H1 (cell line): Measurements from ENCODE around the gene ZXDA. TPM values are rescaled to one million over a fixed set of nuclear protein-coding genes. Genes with fewer than 3 reads are reported as not detected.

Source experiments
- CTCF ChIA-PET: fragments of 300-600 bp; sonication (Branson Sonifier 250); formaldehyde crosslinking; loops from one replicate; lab custom pipeline; 2021; ENCODE audit not compliant: partially characterized antibody; lab: Charles Lee
- POLR2A ChIA-PET: fragments of 300-600 bp; sonication (Branson Sonifier 250); formaldehyde crosslinking; loops from one replicate; lab custom pipeline; 2021; ENCODE audit warnings: inconsistent platforms; ENCODE audit not compliant: partially characterized antibody; lab: Charles Lee
- DNase-seq, 2 experiments: peaks; one replicate each; pipeline versions ENCODE4 v3.0.0 to v3.0.0-alpha.2; 2010 to 2022; ENCODE audit warnings: low spot score in 2 of 2, low read depth in 1 of 2, mixed read lengths in 1 of 2
- FAIRE-seq: peaks from 2 replicates; lab custom pipeline; 2011; peaks lifted over from hg19 to GRCh38; lab: Jason Lieb, UNC
- H2AFZ ChIP-seq: 2 replicates; pipeline ENCODE4 v1.8.1; 2012; ENCODE audit warnings: low read length, inconsistent platforms
- H2AK5ac ChIP-seq: 2 replicates; pipeline ENCODE4 v1.6.1; 2013; ENCODE audit warnings: low read depth, low read length
- H2BK120ac ChIP-seq: replicated peaks from 2 replicates; pipeline ENCODE3; 2013; ENCODE audit warnings: low read depth, low read length, inconsistent platforms
- H2BK12ac ChIP-seq: 2 replicates; pipeline ENCODE4 v1.6.1; 2013; ENCODE audit warnings: low read depth, low read length
- H2BK15ac ChIP-seq: 2 replicates; pipeline ENCODE4 v1.6.1; 2013; ENCODE audit warnings: low read length
- H2BK20ac ChIP-seq: 2 replicates; pipeline ENCODE4 v1.6.1; 2013; ENCODE audit warnings: low read length
- H2BK5ac ChIP-seq: 2 replicates; pipeline ENCODE4 v1.6.1; 2013; ENCODE audit warnings: low read depth, low read length
- H3K14ac ChIP-seq: 2 replicates; pipeline ENCODE4 v1.6.1; 2013; ENCODE audit warnings: inconsistent platforms; ENCODE audit not compliant: insufficient read length
- H3K18ac ChIP-seq: 2 replicates; pipeline ENCODE4 v1.6.1; 2013; ENCODE audit warnings: low read length; ENCODE audit errors: extremely low read depth
- H3K23ac ChIP-seq: 2 replicates; pipeline ENCODE4 v1.6.1; 2013; ENCODE audit warnings: inconsistent platforms; ENCODE audit not compliant: insufficient read length
- H3K23me2 ChIP-seq: 2 replicates; pipeline ENCODE4 v1.6.1; 2013; ENCODE audit warnings: low read depth, low read length
- H3K27ac ChIP-seq: 2 replicates; pipeline ENCODE4 v1.6.1; 2011; ENCODE audit warnings: low read depth, low read length, inconsistent platforms
- H3K27me3 ChIP-seq, 4 experiments: replicated peaks in 1 of 4; 1 replicate in 1 of 4; 2 replicates in 3 of 4; pipeline versions ENCODE4 v1.6.1 to v1.8.1; 2011 to 2013; ENCODE audit warnings: low read length in 3 of 4, mild to moderate bottlenecking in 3 of 4, inconsistent platforms in 2 of 4, mixed read lengths in 2 of 4, moderate library complexity in 1 of 4; ENCODE audit not compliant: control insufficient read depth in 3 of 4, insufficient read depth in 3 of 4; ENCODE audit errors: extremely low read depth in 1 of 4
- H3K36me3 ChIP-seq, 4 experiments: 2 replicates each; pipeline versions ENCODE4 v1.6.1 to v1.8.1; 2011 to 2013; ENCODE audit warnings: mild to moderate bottlenecking in 4 of 4, low read length in 3 of 4, moderate library complexity in 2 of 4, control low read depth in 1 of 4, inconsistent platforms in 1 of 4; ENCODE audit not compliant: insufficient read depth in 4 of 4, control insufficient read depth in 2 of 4
- H3K4ac ChIP-seq: replicated peaks from 2 replicates; pipeline ENCODE3; 2013; ENCODE audit warnings: low read length, low read depth, mixed read lengths, inconsistent platforms; ENCODE audit not compliant: insufficient read length
- H3K4me1 ChIP-seq, 4 experiments: replicated peaks in 1 of 4; 1 replicate in 1 of 4; 2 replicates in 3 of 4; pipeline versions ENCODE4 v1.6.1 to v1.8.1; 2011 to 2013; ENCODE audit warnings: low read length in 3 of 4, inconsistent platforms in 2 of 4, mixed read lengths in 1 of 4; ENCODE audit not compliant: insufficient read depth in 4 of 4, control insufficient read depth in 3 of 4
- H3K4me2 ChIP-seq, 2 experiments: 2 replicates each; pipeline versions ENCODE4 v1.6.1 to v1.8.1; 2011 to 2013; ENCODE audit warnings: low read depth in 2 of 2, low read length in 2 of 2, control low read depth in 1 of 2, inconsistent platforms in 1 of 2, mild to moderate bottlenecking in 1 of 2; ENCODE audit not compliant: insufficient read depth in 1 of 2
- H3K4me3 ChIP-seq, 4 experiments: fragments of 200-600, 300-600 bp in 1 of 4; sonication (generic), shearing (Covaris generic), sonication (Bioruptor Twin) in 1 of 4; 2 replicates each; pipeline versions ENCODE4 v1.5.1 to v1.8.1; 2011 to 2016; ENCODE audit warnings: low read length in 4 of 4, low read depth in 3 of 4, control low read depth in 2 of 4, inconsistent platforms in 2 of 4, mild to moderate bottlenecking in 2 of 4, mixed read lengths in 1 of 4, moderate library complexity in 1 of 4; ENCODE audit not compliant: insufficient read depth in 2 of 4; ENCODE audit errors: extremely low read depth in 1 of 4
- H3K56ac ChIP-seq: replicated peaks from 2 replicates; pipeline ENCODE3; 2013; ENCODE audit warnings: low read depth, mild to moderate bottlenecking, mixed read lengths, low read length, inconsistent platforms; ENCODE audit not compliant: insufficient read length
- H3K79me1 ChIP-seq: 2 replicates; pipeline ENCODE4 v1.6.1; 2013; ENCODE audit warnings: low read depth, low read length, control low read depth
- H3K79me2 ChIP-seq, 2 experiments: 2 replicates each; pipeline versions ENCODE4 v1.6.1 to v1.8.1; 2012 to 2013; ENCODE audit warnings: low read length in 2 of 2, mild to moderate bottlenecking in 2 of 2, inconsistent platforms in 1 of 2; ENCODE audit not compliant: insufficient read depth in 2 of 2, control insufficient read depth in 1 of 2
- H3K9ac ChIP-seq, 4 experiments: replicated peaks in 1 of 4; 1 replicate in 1 of 4; 2 replicates in 3 of 4; pipeline versions ENCODE4 v1.6.1 to v1.8.1; 2011 to 2013; ENCODE audit warnings: low read depth in 3 of 4, low read length in 3 of 4, control low read depth in 2 of 4, mild to moderate bottlenecking in 2 of 4, moderate library complexity in 2 of 4, inconsistent platforms in 1 of 4; ENCODE audit errors: extremely low read depth in 1 of 4
- H3K9me3 ChIP-seq, 2 experiments: 2 replicates each; pipeline versions ENCODE4 v1.6.1 to v1.8.1; 2012 to 2013; ENCODE audit warnings: mild to moderate bottlenecking in 2 of 2, moderate library complexity in 2 of 2, control low read depth in 1 of 2, inconsistent platforms in 1 of 2, low read depth in 1 of 2, low read length in 1 of 2, mixed read lengths in 1 of 2; ENCODE audit not compliant: insufficient read depth in 2 of 2
- H4K20me1 ChIP-seq, 2 experiments: replicated peaks in 1 of 2; 2 replicates each; pipeline versions ENCODE3 to v1.8.1; 2011 to 2013; ENCODE audit warnings: inconsistent platforms in 2 of 2, low read length in 2 of 2, mild to moderate bottlenecking in 1 of 2; ENCODE audit not compliant: insufficient read depth in 2 of 2, control insufficient read depth in 1 of 2
- H4K5ac ChIP-seq: 2 replicates; pipeline ENCODE4 v1.6.1; 2013; ENCODE audit warnings: low read length, low read depth, mixed read lengths, inconsistent platforms; ENCODE audit not compliant: insufficient read length
- H4K8ac ChIP-seq: 2 replicates; pipeline ENCODE4 v1.8.0; 2013; ENCODE audit warnings: mild to moderate bottlenecking, moderate library complexity, low read length, inconsistent platforms; ENCODE audit not compliant: insufficient read depth; ENCODE audit errors: extremely low read depth
- H4K91ac ChIP-seq: replicated peaks from 2 replicates; pipeline ENCODE3; 2013; ENCODE audit warnings: low read length, mixed read lengths, inconsistent platforms; ENCODE audit not compliant: insufficient read length
- CTCF ChIP-seq, 3 experiments: IDR thresholded peaks; 1 replicate in 2 of 3; 2 replicates in 1 of 3; pipeline versions ENCODE4 v1.5.1 to v1.6.1; 2011; ENCODE audit warnings: low read length in 3 of 3, mild to moderate bottlenecking in 3 of 3, inconsistent platforms in 2 of 3, low read depth in 1 of 3, moderate library complexity in 1 of 3; ENCODE audit not compliant: insufficient read depth in 1 of 3; ENCODE audit errors: control extremely low read depth in 1 of 3
- POLR2A ChIP-seq, 2 experiments: IDR thresholded peaks; 1 replicate in 1 of 2; 2 replicates in 1 of 2; pipeline ENCODE4 v1.6.1; 2011; ENCODE audit warnings: low read depth in 2 of 2, low read length in 2 of 2, mild to moderate bottlenecking in 2 of 2; ENCODE audit errors: control extremely low read depth in 1 of 2
- POU5F1 ChIP-seq: IDR thresholded peaks from 2 replicates; pipeline ENCODE4 v1.6.1; 2011; ENCODE audit warnings: low read depth, mild to moderate bottlenecking, low read length, moderate library complexity
- RFX5 ChIP-seq: IDR thresholded peaks from 2 replicates; pipeline ENCODE4 v1.6.1; 2011; ENCODE audit warnings: low read depth, low read length, improper control_type of control experiment, borderline replicate concordance
- RNF2 ChIP-seq: fragments of 200-900, 300-1000 bp; sonication (generic); IDR thresholded peaks from 2 replicates; pipeline ENCODE4 v1.7.1; 2016; ENCODE audit warnings: borderline replicate concordance, low read depth, mild to moderate bottlenecking, antibody characterized with exemption, low read length; ENCODE audit not compliant: poor library complexity, severe bottlenecking; ENCODE audit errors: missing control alignments
- SAP30 ChIP-seq: fragments of 300-600 bp; sonication (generic); IDR thresholded peaks from 2 replicates; pipeline ENCODE4 v1.7.1; 2012; ENCODE audit warnings: low read length, moderate library complexity, mild to moderate bottlenecking, inconsistent platforms; ENCODE audit not compliant: insufficient read depth, insufficient replicate concordance
- SIX5 ChIP-seq: IDR thresholded peaks from 2 replicates; pipeline ENCODE4 v1.6.1; 2011; ENCODE audit warnings: mild to moderate bottlenecking, low read depth, low read length
- SRF ChIP-seq: IDR thresholded peaks from 2 replicates; pipeline ENCODE4 v1.6.1; 2011; ENCODE audit warnings: mild to moderate bottlenecking, low read depth, low read length, moderate library complexity
- USF2 ChIP-seq: IDR thresholded peaks from 2 replicates; pipeline ENCODE4 v1.6.1; 2011; ENCODE audit warnings: low read length, improper control_type of control experiment
- ZNF274 ChIP-seq: IDR thresholded peaks from 2 replicates; pipeline ENCODE4 v1.7.0; 2012; ENCODE audit warnings: low read length, borderline replicate concordance; ENCODE audit errors: extremely low read depth
- WGBS, 2 experiments: shearing (Covaris generic) in 1 of 2; methylation state at CpG; one replicate each; pipeline versions ENCODE4 v1.1.6 to v1.1.7; 2013 to 2015; ENCODE audit warnings: low lambda C conversion rate in 2 of 2, mixed read lengths in 2 of 2, inconsistent platforms in 1 of 2, low coverage in 1 of 2, missing lambda C conversion rate in 1 of 2; ENCODE audit not compliant: insufficient replicate concordance in 2 of 2, insufficient coverage in 1 of 2, insufficient read length in 1 of 2; ENCODE audit errors: extremely low coverage in 1 of 2, missing lambda C conversion rate in 1 of 2; 5-methylcytosine and 5-hydroxymethylcytosine counted together
- polyA plus RNA-seq, 7 experiments: library from polyadenylated mRNA; depleted of rRNA in 3 of 7; stranded (reverse) in 5 of 7; unstranded in 2 of 7; fragments of >200 nt in 5 of 7; fragments of 200-250 nt in 2 of 7; gene quantifications; 1 replicate in 5 of 7; 2 replicates in 1 of 7; 4 replicates in 1 of 7; pipeline versions ENCODE4 v1.2.1 to v1.2.3, GENCODE V29; 2011 to 2013; ENCODE audit warnings: missing spikeins in 2 of 7, mixed read lengths in 2 of 7
- total RNA-seq: library from RNA; stranded (reverse); fragmentation: NEBNext Ultra II Directional; extraction: Animal tissue kit (Norgen Biotek cat#: 25700); gene quantifications from 2 replicates; pipeline ENCODE4 v1.2.1, GENCODE V29; 2021

ZXDA gene
- total and polyA plus RNA-seq, 2 of the 8 experiments (the other 6 are each of a cell fraction or from before 2014, with no cell fraction given) = not detected

- DNase-seq = no peak
These were observed 38.8 kb downstream of the ZXDA start for GRCh38 chrX:57871463-57871862.

More at GRCh38 chrX:57871463-57871862, 38.8 kb downstream of the ZXDA start:
- no peak for TF ChIP-seq CTCF (IDR thresholded peaks at IDR 0.05; ENCODE audit: control extremely low read depth in 1 of 3, insufficient read depth in 1 of 3, low read depth in 1 of 3, low read length in 3 of 3)
- no peak for TF ChIP-seq USF2
- TF ChIP-seq SAP30 = no peak
- no peak for TF ChIP-seq ZNF274
- TF ChIP-seq SIX5 = no peak
- TF ChIP-seq RNF2 = no peak
- no peak for TF ChIP-seq RFX5
- no peak for TF ChIP-seq POLR2A (IDR thresholded peaks at IDR 0.05; ENCODE audit: control extremely low read depth in 1 of 2, low read depth in 2 of 2, low read length in 2 of 2)
- no peak for TF ChIP-seq SRF
- no peak for TF ChIP-seq POU5F1
- H2BK12ac ChIP-seq = no peak overlapping the region
- no peak overlapping the region for H3K14ac ChIP-seq
- no peak overlapping the region for H2BK15ac ChIP-seq
- no peak overlapping the region for H4K91ac ChIP-seq
- H3K27me3 ChIP-seq = no peaks in the 10 kb centered on the region
- H3K9me3 ChIP-seq = peaks cover 14 to 32% of the 10 kb centered on the region in 2 experiments
- no peaks in the 10 kb centered on the region; a peak in 1 of 8 replicates for H3K36me3 ChIP-seq
- ChIA-PET CTCF (no interaction called here), POLR2A (no interaction called here)
- H3K4me1 ChIP-seq = no peaks in the 10 kb centered on the region
- H4K20me1 ChIP-seq = no peaks in the 10 kb centered on the region
- no peak overlapping the region for H2BK120ac ChIP-seq
- no peak overlapping the region for H3K4me2 ChIP-seq
- H3K18ac ChIP-seq = no peak overlapping the region
- 89% methylated on average over 2 of the region's 6 CpGs; no CpG with 5 or more reads in 1 of the 2 experiments for WGBS, 2 experiments
- H4K8ac ChIP-seq = no peak overlapping the region
- no peak overlapping the region for H2BK5ac ChIP-seq
- H4K5ac ChIP-seq = no peak overlapping the region
- no peak overlapping the region for H2BK20ac ChIP-seq
- H3K4ac ChIP-seq = no peak overlapping the region
- no peak overlapping the region for H3K27ac ChIP-seq
- H3K79me2 ChIP-seq = no peaks in the 10 kb centered on the region
- H3K9ac ChIP-seq = no peak overlapping the region
- H3K4me3 ChIP-seq = no peak overlapping the region
- H2AK5ac ChIP-seq = no peak overlapping the region
- no peaks in the 10 kb centered on the region for H3K23me2 ChIP-seq
- no peak overlapping the region for H3K56ac ChIP-seq
- no peak overlapping the region for H3K23ac ChIP-seq
- FAIRE-seq = no peak
- no peak overlapping the region for H2AFZ ChIP-seq
- no peaks in the 10 kb centered on the region for H3K79me1 ChIP-seq
